SK-N-SH (cell line): ENCODE data around the gene LIN37. TPM values are rescaled to one million over a fixed set of nuclear protein-coding genes. Genes with fewer than 3 reads are reported as not detected.

ENCODE experiments used
- CTCF ChIA-PET: fragments of 300-600, 350-600 bp; formaldehyde crosslinking; extraction: SDS; loops from one replicate; lab custom pipeline; 2021; lab: Yijun Ruan, JAX
- POLR2A ChIA-PET: fragments of 350-600 bp; sonication (Branson Sonifier 250); formaldehyde crosslinking; extraction: SDS; loops from one replicate; lab custom pipeline; 2020; ENCODE audit warnings: antibody characterized with exemption, inconsistent platforms; lab: Yijun Ruan, JAX
- DNase-seq: peaks from one replicate; pipeline ENCODE4 v3.0.0; 2012
- H2AFZ ChIP-seq: fragments of 200-600 bp; sonication (generic); 2 replicates; pipeline ENCODE4 v1.8.1; 2016; ENCODE audit warnings: antibody characterized with exemption, mild to moderate bottlenecking, low read depth
- H3F3A ChIP-seq: fragments of 200-600 bp; sonication (generic); replicated peaks from 2 replicates; pipeline ENCODE3; 2016; ENCODE audit warnings: antibody characterized with exemption, mild to moderate bottlenecking; ENCODE audit not compliant: insufficient read depth
- H3K27ac ChIP-seq, 2 experiments: fragments of 200-500 bp in 1 of 2; fragments of 200-600 bp in 1 of 2; sonication (Bioruptor generic) in 1 of 2; sonication (generic), shearing (Covaris generic) in 1 of 2; 2 replicates each; pipeline versions ENCODE4 v1.5.1 to v1.6.1; 2014 to 2016; ENCODE audit warnings: low read depth in 2 of 2, inconsistent platforms in 1 of 2, low read length in 1 of 2, mild to moderate bottlenecking in 1 of 2, mixed read lengths in 1 of 2
- H3K27me3 ChIP-seq: fragments of 200-600 bp; sonication (generic), shearing (Covaris generic); 2 replicates; pipeline ENCODE4 v1.6.1; 2016; ENCODE audit warnings: mixed run types; ENCODE audit not compliant: insufficient read depth
- H3K36me3 ChIP-seq, 2 experiments: fragments of 200-500 bp in 1 of 2; fragments of 200-600 bp in 1 of 2; sonication (Bioruptor generic) in 1 of 2; sonication (generic) in 1 of 2; replicated peaks in 1 of 2; 2 replicates each; pipeline versions ENCODE3 to v1.5.1; 2014 to 2016; ENCODE audit warnings: low read length in 1 of 2, mild to moderate bottlenecking in 1 of 2; ENCODE audit not compliant: insufficient read depth in 2 of 2, control insufficient read depth in 1 of 2
- H3K4me1 ChIP-seq, 2 experiments: fragments of 200-500 bp in 1 of 2; fragments of 200-600 bp in 1 of 2; sonication (Bioruptor generic) in 1 of 2; sonication (generic), shearing (Covaris generic) in 1 of 2; 2 replicates each; pipeline versions ENCODE4 v1.5.1 to v1.6.1; 2014 to 2016; ENCODE audit warnings: low read depth in 1 of 2, low read length in 1 of 2, mixed run types in 1 of 2; ENCODE audit not compliant: insufficient read depth in 2 of 2, control insufficient read depth in 1 of 2
- H3K4me2 ChIP-seq: fragments of 200-600 bp; sonication (generic), shearing (Covaris generic); 2 replicates; pipeline ENCODE4 v1.6.1; 2017; ENCODE audit warnings: mixed run types
- H3K4me3 ChIP-seq, 2 experiments: fragments of 200-500 bp in 1 of 2; fragments of 200-600 bp in 1 of 2; sonication (Bioruptor generic) in 1 of 2; sonication (generic), shearing (Covaris generic) in 1 of 2; 2 replicates each; pipeline versions ENCODE4 v1.5.1 to v1.8.1; 2014 to 2016; ENCODE audit warnings: low read depth in 2 of 2, inconsistent platforms in 1 of 2, low read length in 1 of 2, mild to moderate bottlenecking in 1 of 2, mixed read lengths in 1 of 2, moderate library complexity in 1 of 2
- H3K79me2 ChIP-seq: fragments of 200-600 bp; sonication (generic); 2 replicates; pipeline ENCODE4 v1.8.1; 2017; ENCODE audit warnings: mild to moderate bottlenecking; ENCODE audit not compliant: insufficient read depth
- H3K9ac ChIP-seq: fragments of 200-600 bp; sonication (generic); 2 replicates; pipeline ENCODE4 v1.6.1; 2017; ENCODE audit warnings: mixed run types
- H3K9me2 ChIP-seq: fragments of 200-600 bp; sonication (generic); 2 replicates; pipeline ENCODE4 v1.6.1; 2017; ENCODE audit warnings: mixed run types
- H3K9me3 ChIP-seq: fragments of 200-600 bp; sonication (generic); 2 replicates; pipeline ENCODE4 v1.6.1; 2017; ENCODE audit warnings: mixed run types, mild to moderate bottlenecking, moderate library complexity
- H4K20me1 ChIP-seq: fragments of 200-600 bp; sonication (generic); 2 replicates; pipeline ENCODE4 v1.6.1; 2017; ENCODE audit warnings: mild to moderate bottlenecking, mixed run types; ENCODE audit not compliant: insufficient read depth
- CHD2 ChIP-seq: fragments of 150-350 bp; IDR thresholded peaks from 2 replicates; pipeline ENCODE4 v1.6.1; 2018; ENCODE audit warnings: low read length; ENCODE audit not compliant: partially characterized antibody
- ELF1 ChIP-seq: IDR thresholded peaks from 2 replicates; pipeline ENCODE4 v1.4.0; 2012
- GATA2 ChIP-seq: sonication (generic); formaldehyde crosslinking; IDR thresholded peaks from 2 replicates; pipeline ENCODE4 v1.5.0; 2020; ENCODE audit warnings: mild to moderate bottlenecking, missing genetic modification reagents
- JUND ChIP-seq: IDR thresholded peaks from 2 replicates; pipeline ENCODE4 v1.4.0; 2012
- MAX ChIP-seq: IDR thresholded peaks from 2 replicates; pipeline ENCODE4 v1.4.0; 2012; ENCODE audit warnings: low read depth
- MXI1 ChIP-seq: IDR thresholded peaks from 2 replicates; pipeline ENCODE4 v1.6.1; 2012; ENCODE audit warnings: mild to moderate bottlenecking, low read depth, low read length, improper control_type of control experiment
- NFIC ChIP-seq: IDR thresholded peaks from 2 replicates; pipeline ENCODE4 v1.4.0; 2012; ENCODE audit warnings: borderline replicate concordance
- NRF1 ChIP-seq: IDR thresholded peaks from 2 replicates; pipeline ENCODE4 v1.6.1; 2012; ENCODE audit warnings: low read depth, mild to moderate bottlenecking, low read length
- RFX5 ChIP-seq: IDR thresholded peaks from 2 replicates; pipeline ENCODE4 v1.6.1; 2012; ENCODE audit warnings: mild to moderate bottlenecking, improper control_type of control experiment, low read length
- RXRA ChIP-seq: IDR thresholded peaks from 2 replicates; pipeline ENCODE4 v1.4.0; 2012; ENCODE audit warnings: low read depth, mild to moderate bottlenecking, borderline replicate concordance
- SIN3A ChIP-seq: IDR thresholded peaks from 2 replicates; pipeline ENCODE4 v1.6.1; 2012; ENCODE audit warnings: low read depth, mild to moderate bottlenecking, low read length, moderate library complexity, borderline replicate concordance
- SMC3 ChIP-seq: IDR thresholded peaks from 2 replicates; pipeline ENCODE4 v1.6.1; 2012; ENCODE audit warnings: low read depth, low read length, improper control_type of control experiment
- TEAD4 ChIP-seq: IDR thresholded peaks from 2 replicates; pipeline ENCODE4 v1.4.0; 2012; ENCODE audit warnings: mild to moderate bottlenecking, borderline replicate concordance; ENCODE audit not compliant: insufficient read depth
- ZBTB33 ChIP-seq: IDR thresholded peaks from 2 replicates; pipeline ENCODE4 v1.4.0; 2012; ENCODE audit warnings: low read depth, borderline replicate concordance
- WGBS: methylation state at CpG from one replicate; pipeline ENCODE4 v1.1.6; 2017; ENCODE audit warnings: low lambda C conversion rate; 5-methylcytosine and 5-hydroxymethylcytosine counted together
- polyA plus RNA-seq, 3 experiments: library from polyadenylated mRNA; depleted of rRNA; stranded (reverse); fragments of >200 nt; gene quantifications; 2 replicates each; pipeline ENCODE4 v1.2.3, GENCODE V29; 2012

The LIN37 gene
- polyA plus RNA-seq, 1 of the 3 experiments (the other 2 are of a cell fraction): 21.1 TPM

GRCh38 chr19:35722461-35722860 is 25.9 kb upstream of the LIN37 start:
- Histone ChIP-seq H3K4me3 (no peak overlapping the region), H3K9ac (no peak overlapping the region), H4K20me1 (peaks cover 28% of the 10 kb centered on the region), H3K9me3 (no peaks in the 10 kb centered on the region), H3K4me1 (peaks cover 0 to 11% of the 10 kb centered on the region in 2 experiments; a peak in 2 of 4 replicates), H3F3A (no peaks in the 10 kb centered on the region), H3K9me2 (no peaks in the 10 kb centered on the region), H3K27me3 (no peaks in the 10 kb centered on the region), H3K27ac (no peak overlapping the region), H3K4me2 (no peak overlapping the region), H3K79me2 (peaks cover 28% of the 10 kb centered on the region), H3K36me3 (peaks cover 20 to 66% of the 10 kb centered on the region in 2 experiments), H2AFZ (no peak overlapping the region)
- WGBS: 87% methylated on average over 10 of the region's 14 CpGs
- no peak for DNase-seq
- POLR2A ChIA-PET: no interaction called here
- CTCF ChIA-PET: interaction anchor here (2.4 kb wide), 1 partner anchor 18 kb away, joined by 7 read pairs; no protein-coding TSS in a partner anchor
- TF ChIP-seq TEAD4 (no peak), NFIC (no peak), ZBTB33 (no peak), RXRA (no peak), CHD2 (no peak), RFX5 (no peak), NRF1 (no peak), JUND (no peak), MAX (no peak), MXI1 (no peak), SMC3 (no peak), GATA2 (CRISPR knock-in tag) (no peak), ELF1 (no peak), SIN3A (no peak)

- no peak for TF ChIP-seq NFIC
- no peak for TF ChIP-seq MXI1
- TF ChIP-seq SIN3A: no peak
- no peak for TF ChIP-seq RXRA
- TF ChIP-seq, all 33 proteins: peak for 0
- Histone ChIP-seq H3K9me3 (no peaks in the 10 kb centered on the region), H3K27ac (no peak overlapping the region), H2AFZ (no peak overlapping the region), H3K9me2 (no peaks in the 10 kb centered on the region), H3K9ac (no peak overlapping the region), H3K4me1 (peaks cover 0 to 11% of the 10 kb centered on the region in 2 experiments; a peak in 2 of 4 replicates), H3F3A (no peaks in the 10 kb centered on the region), H3K36me3 (peaks cover 20 to 70% of the 10 kb centered on the region in 2 experiments), H3K4me3 (no peak overlapping the region), H3K79me2 (peaks cover 28% of the 10 kb centered on the region), H4K20me1 (peaks cover 28% of the 10 kb centered on the region), H3K4me2 (no peak overlapping the region), H3K27me3 (no peaks in the 10 kb centered on the region)
- no peak for DNase-seq
- ChIA-PET POLR2A (interaction anchor here (0.7 to 1.4 kb wide), 2 partner anchors 17 to 78 kb away, joined by 3 to 5 read pairs; no protein-coding TSS in a partner anchor), CTCF (no interaction called here)
- WGBS: 88% methylated on average over 9 of the region's 16 CpGs
Observed at GRCh38 chr19:35722897-35723296, 25.5 kb upstream of the LIN37 start.
